GM18511 (cell line): ENCODE results near the gene PHOX2B.
"Not testable (repeated sequence)": the region's sequence is repeated elsewhere in the genome, so short reads cannot be mapped to it uniquely, and the experiment has no call there.

Experiments
- ATAC-seq: cut with Tn5 transposase; IDR thresholded peaks from one replicate; pipeline ENCODE4 v1.9.1; 2021; ENCODE audit warnings: mild to moderate bottlenecking, moderate library complexity; ENCODE audit not compliant: unreplicated experiment

PHOX2B gene

GRCh38 chr4:41713768-41714167, 34.8 kb downstream of the PHOX2B start:
- no peak for ATAC-seq

GRCh38 chr4:41712425-41712824, 36.1 kb downstream of the PHOX2B start:
- no peak for ATAC-seq

GRCh38 chr4:41711654-41712053, 36.9 kb downstream of the PHOX2B start:
- ATAC-seq = not testable (repeated sequence)

- ATAC-seq = no peak
Measured at GRCh38 chr4:41709844-41710481, 38.6 kb downstream of the PHOX2B start.

- ATAC-seq = no peak
Measured at GRCh38 chr4:41703785-41704184, 44.7 kb downstream of the PHOX2B start.

GRCh38 chr4:41702770-41703169, 45.8 kb downstream of the PHOX2B start:
- ATAC-seq = no peak

- ATAC-seq = no peak
Measured at GRCh38 chr4:41701983-41702382, 46.5 kb downstream of the PHOX2B start.

GRCh38 chr4:41696763-41697162, 51.8 kb downstream of the PHOX2B start:
- ATAC-seq = no peak

GRCh38 chr4:41696131-41696530, 52.4 kb downstream of the PHOX2B start:
- no peak for ATAC-seq
